Colonic mucosa (tissue), 4 donors: ENCODE results near the gene NUDT4B. TPM values are rescaled to one million over a fixed set of nuclear protein-coding genes. Genes with fewer than 3 reads are reported as not detected.
"Not testable (repeated sequence)": the region's sequence is repeated elsewhere in the genome, so short reads cannot be mapped to it uniquely, and the experiment has no call there.

Source experiments
- DNase-seq: peaks from one replicate; pipeline ENCODE4 v3.0.0-alpha.2; 2020
- H3K27ac ChIP-seq: fragments of 200-600 bp; one replicate; pipeline ENCODE4 v1.8.0; 2021
- H3K27me3 ChIP-seq: fragments of 200-600 bp; one replicate; pipeline ENCODE4 v1.8.0; 2021
- H3K36me3 ChIP-seq: fragments of 200-600 bp; one replicate; pipeline ENCODE4 v1.8.0; 2021
- H3K4me1 ChIP-seq: fragments of 200-600 bp; one replicate; pipeline ENCODE4 v1.8.0; 2021; ENCODE audit warnings: mild to moderate bottlenecking
- H3K4me3 ChIP-seq: fragments of 200-600 bp; one replicate; pipeline ENCODE4 v1.8.0; 2021
- H3K9ac ChIP-seq, 2 donors: one replicate each; pipeline ENCODE4 v1.7.0; 2013; ENCODE audit warnings: control low read depth in 2 of 2, low read depth in 2 of 2, low read length in 2 of 2
- H3K9me3 ChIP-seq: fragments of 200-600 bp; one replicate; pipeline ENCODE4 v1.8.0; 2021
- intact Hi-C: fragments of 100-400 bp; cut with DNase I; formaldehyde crosslinking; loops from one replicate; pipeline ENCODE4 v1.14.1; 2022
- total RNA-seq, 2 donors: library from RNA; stranded (reverse); fragmentation: NEBNext Ultra II Directional in 1 of 2; extraction: Animal tissue kit (Norgen Biotek cat#: 25700) in 1 of 2; gene quantifications; one replicate each; pipeline ENCODE4 v1.2.1, GENCODE V29; 2021
- donor health status: healthy.
- donor health status: DM: no; HTN: no; CAD: no.
- donor health status: DM: no; HTN: no; CAD: no.

The NUDT4B gene
- total RNA-seq, 2 donors from 2014 or later = 1.7 TPM; not detected in 1

DNA sequence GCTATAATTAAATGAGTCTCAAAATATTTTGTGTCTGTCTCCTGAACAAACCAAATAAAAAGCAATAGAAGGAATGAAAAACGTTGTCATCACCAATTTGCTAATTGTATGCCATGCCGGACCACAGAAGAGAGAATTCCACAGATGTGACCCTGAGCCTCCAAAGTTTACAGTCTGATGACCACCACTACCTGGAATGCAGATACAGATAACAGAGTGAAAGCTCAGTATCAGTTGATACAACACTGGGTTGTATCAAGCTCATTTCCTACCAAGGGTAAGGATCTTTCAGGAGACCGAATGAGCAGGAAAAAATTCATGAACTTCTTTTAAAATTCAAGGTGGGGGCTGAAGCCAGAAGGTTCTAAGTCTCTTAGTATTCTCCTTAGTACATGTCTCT, 25.1 kb upstream of the NUDT4B start:
- H3K4me1 ChIP-seq, intact Hi-C loops: not testable (repeated sequence)

DNA sequence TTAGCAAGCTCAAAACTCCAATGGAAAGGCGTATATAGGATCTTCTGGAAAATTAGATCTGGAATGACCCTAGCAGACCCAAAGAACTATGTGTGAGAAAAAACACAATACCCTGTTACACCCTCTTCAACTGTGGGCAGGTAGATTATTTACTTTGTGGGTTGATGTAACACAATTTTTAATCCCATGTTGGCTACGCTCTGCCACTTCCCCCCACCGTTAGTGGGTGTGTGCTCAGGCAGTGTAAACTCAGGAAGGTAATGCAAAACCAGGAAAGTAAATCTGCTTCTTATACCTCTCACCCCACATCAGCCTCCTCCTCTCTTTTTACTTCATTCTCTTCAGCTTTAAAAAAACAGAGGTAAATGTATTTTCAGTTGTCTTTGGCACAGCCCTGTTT, 23.7 kb upstream of the NUDT4B start:
- intact Hi-C loops, H3K4me3 ChIP-seq, H3K27ac ChIP-seq, H3K4me1 ChIP-seq, DNase-seq, H3K27me3 ChIP-seq, H3K9me3 ChIP-seq, H3K9ac ChIP-seq, H3K36me3 ChIP-seq: not testable (repeated sequence)

More for the DNA sequence above, 25.1 kb upstream of the NUDT4B start:
- not testable (repeated sequence) for H3K4me3 ChIP-seq, DNase-seq, H3K27ac ChIP-seq, H3K36me3 ChIP-seq, H3K9me3 ChIP-seq, H3K27me3 ChIP-seq, H3K9ac ChIP-seq

DNA sequence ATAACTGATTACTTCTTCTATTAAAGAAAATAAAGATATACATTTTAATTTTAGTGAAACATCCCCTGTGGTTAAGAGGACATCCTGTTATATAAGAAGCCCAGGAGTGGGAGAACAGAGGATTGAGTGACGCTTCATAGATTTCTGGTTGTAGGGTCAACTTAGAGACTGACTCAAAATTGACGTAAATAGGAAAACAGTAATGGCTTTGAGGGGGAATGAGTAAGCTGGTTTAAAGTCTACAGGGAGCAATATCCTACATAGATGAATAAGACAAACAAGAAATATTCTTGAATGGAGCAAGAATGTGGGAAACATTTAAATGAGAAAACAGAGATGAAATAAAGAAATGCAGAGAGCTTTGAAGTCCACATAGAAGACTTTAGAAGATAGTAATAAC, 20.7 kb upstream of the NUDT4B start:
- H3K4me3 ChIP-seq, H3K36me3 ChIP-seq, H3K9ac ChIP-seq, H3K27ac ChIP-seq, H3K27me3 ChIP-seq, H3K4me1 ChIP-seq, intact Hi-C loops, H3K9me3 ChIP-seq, DNase-seq: not testable (repeated sequence)

GRCh38 chr1:148729128-148729527, 19.4 kb upstream of the NUDT4B start:
- intact Hi-C loops, H3K4me3 ChIP-seq: not testable (repeated sequence)

GRCh38 chr1:148729541-148729940, 19.0 kb upstream of the NUDT4B start:
- H3K9ac ChIP-seq, H3K27me3 ChIP-seq, H3K4me3 ChIP-seq, H3K4me1 ChIP-seq, H3K36me3 ChIP-seq, intact Hi-C loops, H3K27ac ChIP-seq, H3K9me3 ChIP-seq, DNase-seq: not testable (repeated sequence)

More at GRCh38 chr1:148729128-148729527, 19.4 kb upstream of the NUDT4B start:
- DNase-seq, H3K9me3 ChIP-seq, H3K36me3 ChIP-seq, H3K27ac ChIP-seq, H3K9ac ChIP-seq, H3K27me3 ChIP-seq, H3K4me1 ChIP-seq: not testable (repeated sequence)

GRCh38 chr1:148732277-148732676, 16.3 kb upstream of the NUDT4B start:
- H3K9ac ChIP-seq, H3K4me1 ChIP-seq, intact Hi-C loops, H3K4me3 ChIP-seq, H3K27ac ChIP-seq, H3K36me3 ChIP-seq, H3K27me3 ChIP-seq, H3K9me3 ChIP-seq, DNase-seq: not testable (repeated sequence)

- DNase-seq, H3K27ac ChIP-seq, H3K4me3 ChIP-seq, H3K27me3 ChIP-seq, intact Hi-C loops, H3K36me3 ChIP-seq, H3K9ac ChIP-seq, H3K9me3 ChIP-seq, H3K4me1 ChIP-seq: not testable (repeated sequence)
These were observed 14.8 kb upstream of the NUDT4B start for GRCh38 chr1:148733585-148734310.

DNA sequence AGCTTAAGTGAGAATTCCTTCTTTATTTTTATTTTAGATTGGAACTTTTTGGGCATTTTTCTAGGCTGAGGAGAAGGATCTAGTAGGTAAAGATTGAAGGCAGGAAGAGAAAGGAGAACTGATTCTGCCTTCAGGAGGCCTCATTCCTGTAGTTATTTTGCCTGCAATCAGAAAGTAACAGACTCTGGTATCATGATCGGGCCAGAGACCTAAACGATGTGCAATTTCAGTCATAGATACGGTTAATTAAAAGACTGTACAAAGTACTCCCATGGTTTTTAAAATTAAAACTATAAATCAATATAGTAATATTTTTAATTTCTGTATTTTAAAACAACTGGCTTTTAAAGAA, 14.3 kb upstream of the NUDT4B start:
- H3K36me3 ChIP-seq, H3K4me3 ChIP-seq, H3K9me3 ChIP-seq, H3K9ac ChIP-seq, H3K27me3 ChIP-seq, DNase-seq, H3K27ac ChIP-seq, H3K4me1 ChIP-seq, intact Hi-C loops: not testable (repeated sequence)

- H3K9me3 ChIP-seq, H3K36me3 ChIP-seq, H3K4me3 ChIP-seq, H3K27me3 ChIP-seq, H3K4me1 ChIP-seq, intact Hi-C loops, H3K27ac ChIP-seq, H3K9ac ChIP-seq, DNase-seq: not testable (repeated sequence)
These were observed 13.0 kb upstream of the NUDT4B start for GRCh38 chr1:148735538-148735937.

DNA sequence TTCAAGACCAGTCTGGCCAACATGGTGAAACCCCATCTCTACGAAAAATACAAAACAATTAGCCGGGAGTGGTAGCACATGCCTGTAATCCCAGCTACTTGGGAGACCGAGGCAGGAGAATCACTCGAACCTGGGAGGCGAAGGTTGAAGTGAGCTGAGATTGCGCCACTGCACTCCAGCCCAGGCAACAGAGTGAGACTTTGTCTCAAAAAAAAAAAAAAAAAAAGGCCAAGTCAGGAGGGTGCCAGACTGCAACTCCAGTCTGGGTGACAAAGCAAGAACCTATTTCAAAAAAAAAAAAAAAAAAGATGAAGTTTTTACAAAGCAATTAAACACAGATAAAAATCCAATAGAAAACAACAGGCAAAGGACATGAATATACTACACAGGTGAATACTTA, 9.9 kb upstream of the NUDT4B start:
- DNase-seq, H3K4me3 ChIP-seq, H3K9ac ChIP-seq, H3K36me3 ChIP-seq, H3K9me3 ChIP-seq, H3K4me1 ChIP-seq, H3K27ac ChIP-seq, H3K27me3 ChIP-seq, intact Hi-C loops: not testable (repeated sequence)

GRCh38 chr1:148743200-148743599, 5.4 kb upstream of the NUDT4B start:
- intact Hi-C loops, H3K27ac ChIP-seq, DNase-seq: not testable (repeated sequence)

GRCh38 chr1:148743726-148744720, 4.6 kb upstream of the NUDT4B start:
- H3K4me1 ChIP-seq, DNase-seq, H3K36me3 ChIP-seq, intact Hi-C loops, H3K9ac ChIP-seq, H3K4me3 ChIP-seq, H3K27ac ChIP-seq, H3K27me3 ChIP-seq, H3K9me3 ChIP-seq: not testable (repeated sequence)

More at GRCh38 chr1:148743200-148743599, 5.4 kb upstream of the NUDT4B start:
- not testable (repeated sequence) for H3K27me3 ChIP-seq, H3K4me3 ChIP-seq, H3K4me1 ChIP-seq, H3K36me3 ChIP-seq, H3K9me3 ChIP-seq, H3K9ac ChIP-seq

GRCh38 chr1:148749335-148749681, 734 bp downstream of the NUDT4B start:
- intact Hi-C loops, H3K4me3 ChIP-seq, H3K27ac ChIP-seq, DNase-seq, H3K9me3 ChIP-seq, H3K4me1 ChIP-seq, H3K36me3 ChIP-seq, H3K27me3 ChIP-seq, H3K9ac ChIP-seq: not testable (repeated sequence)
